ENCODE measurements around the gene WDR7.

WDR7 gene

GRCh38 chr18:57078614-57079013 is 427.5 kb downstream of the WDR7 start:
- no peak for DNase-seq (ENCODE audit: low read depth in 2 of 2)

- no peak for DNase-seq (ENCODE audit: low read depth in 2 of 2)
These were observed 429.3 kb downstream of the WDR7 start for GRCh38 chr18:57080479-57080878.

- DNase-seq (ENCODE audit: low read depth in 2 of 2), result no peak
These were observed 430.7 kb downstream of the WDR7 start for GRCh38 chr18:57081899-57082298.

GRCh38 chr18:57083485-57083884 is 432.3 kb downstream of the WDR7 start:
- no peak for DNase-seq (ENCODE audit: low read depth in 2 of 2)

GRCh38 chr18:57084331-57085271 is 433.4 kb downstream of the WDR7 start:
- DNase-seq (ENCODE audit: low read depth in 2 of 2), result no peak

GRCh38 chr18:57085371-57085770 is 434.2 kb downstream of the WDR7 start:
- DNase-seq (ENCODE audit: low read depth in 2 of 2), result no peak

GRCh38 chr18:57086163-57086562 is 435.0 kb downstream of the WDR7 start:
- DNase-seq (ENCODE audit: low read depth in 2 of 2), result no peak

All from stimulated activated CD4-positive, alpha-beta T cell treated with anti-CD3 and anti-CD28 coated beads, Interleukin-1b, Interleukin-23, amount 100 ng/mL, for 4 hours (primary cell).